Transverse colon (tissue), 4 donors: ENCODE results near the gene VAT1. TPM values are rescaled to one million over a fixed set of nuclear protein-coding genes. Genes with fewer than 3 reads are reported as not detected.

Source experiments
- DNase-seq: peaks from one replicate; pipeline ENCODE4 v3.0.0-alpha.2; 2019
- H3K27ac ChIP-seq, 4 donors: fragments of 200-600 bp; sonication (generic); 2 replicates each; pipeline ENCODE4 v1.5.1; 2016 to 2018; ENCODE audit warnings: inconsistent platforms in 4 of 4
- H3K27me3 ChIP-seq: fragments of 200-600 bp; sonication (generic); 2 replicates; pipeline ENCODE4 v1.5.1; 2017; ENCODE audit warnings: inconsistent platforms
- H3K36me3 ChIP-seq, 4 donors: fragments of 200-600 bp; sonication (generic); 2 replicates each; pipeline ENCODE4 v1.5.1; 2017 to 2019; ENCODE audit warnings: inconsistent platforms in 4 of 4
- H3K4me1 ChIP-seq, 4 donors: fragments of 200-600 bp; sonication (generic); 2 replicates each; pipeline ENCODE4 v1.5.1; 2017 to 2020; ENCODE audit warnings: inconsistent platforms in 4 of 4
- H3K4me3 ChIP-seq, 4 donors: fragments of 200-600 bp; sonication (generic); 1 replicate in 1 of 4; 2 replicates in 3 of 4; pipeline versions ENCODE4 v1.5.1 to v1.6.1; 2017 to 2019; ENCODE audit warnings: inconsistent platforms in 4 of 4
- H3K9me3 ChIP-seq, 2 donors: fragments of 200-600 bp; sonication (generic); 2 replicates each; pipeline ENCODE4 v1.5.1; 2017 to 2019; ENCODE audit warnings: inconsistent platforms in 2 of 2
- CTCF ChIP-seq, 5 experiments: fragments of 200-600 bp in 3 of 5; fragments of 450-650 bp in 2 of 5; sonication (generic) in 3 of 5; IDR thresholded peaks; 1 replicate in 2 of 5; 2 replicates in 3 of 5; pipeline ENCODE4 v1.5.1; 2016 to 2017; ENCODE audit warnings: antibody characterized with exemption in 5 of 5, inconsistent platforms in 3 of 5, mild to moderate bottlenecking in 2 of 5, moderate library complexity in 1 of 5
- EP300 ChIP-seq: sonication (generic); formaldehyde crosslinking; IDR thresholded peaks from one replicate; pipeline ENCODE4 v1.6.1; 2017; ENCODE audit warnings: antibody characterized with exemption, low read depth
- POLR2A ChIP-seq: fragments of 450-650 bp; IDR thresholded peaks from one replicate; pipeline ENCODE4 v1.6.1; 2016; ENCODE audit warnings: antibody characterized with exemption, mild to moderate bottlenecking, moderate library complexity
- POLR2AphosphoS5 ChIP-seq, 3 donors: sonication (generic); formaldehyde crosslinking; IDR thresholded peaks; one replicate each; pipeline ENCODE4 v1.6.1; 2016; ENCODE audit warnings: antibody characterized with exemption in 3 of 3
- WGBS, 2 donors: methylation state at CpG; one replicate each; pipeline ENCODE4 v1.1.5; 2018; ENCODE audit warnings: low coverage in 1 of 2; 5-methylcytosine and 5-hydroxymethylcytosine counted together
- in situ Hi-C, 4 donors: fragments of 200-750 bp; cut with MboI; loops; one replicate each; pipeline versions ENCODE4 v1.15.0 to v1.15.1; 2017; ENCODE audit warnings: low sequenced_read_pairs in 3 of 4, low pct_ligation_motif_present in 1 of 4, low pct_unique_long_range_greater_than_20kb in 1 of 4
- intact Hi-C: fragments of 100-400 bp; cut with DNase I; formaldehyde crosslinking; loops from one replicate; pipeline ENCODE4 v1.15.1; 2023; ENCODE audit warnings: low total_unique reads
- total RNA-seq, 4 donors: library from RNA; depleted of rRNA; stranded (reverse); fragments of >200 nt; gene quantifications; one replicate each; pipeline ENCODE4 v1.1.0, GENCODE V29; 2016

VAT1 gene
- total RNA-seq, 4 donors from 2014 or later = 26.2 to 94.1 (median 65.7) TPM

- DNase-seq = peak; percentile 67
- H3K27ac ChIP-seq = peak overlapping the region; percentile 85 to 91 (median 90)
- H3K4me3 ChIP-seq = peak overlapping the region; percentile 43 to 96 (median 86)
- H3K9me3 ChIP-seq = no peaks in the 10 kb centered on the region
- peaks cover 3% of the 10 kb centered on the region for H3K27me3 ChIP-seq
- intact Hi-C loops = no loop called here
- peaks cover 6 to 46% (median 31%) of the 10 kb centered on the region in 4 donors for H3K4me1 ChIP-seq
- H3K36me3 ChIP-seq = no peaks in the 10 kb centered on the region
- 38 to 47% methylated on average over 1 to 24 of the region's 40 CpGs for WGBS, 2 donors
- TF ChIP-seq POLR2AphosphoS5 (IDR thresholded peaks at IDR 0.05) = peak; percentile 23 to 49 (median 47)
- TF ChIP-seq CTCF (IDR thresholded peaks at IDR 0.05) = no peak
- TF ChIP-seq POLR2A = peak; percentile 21
- in situ Hi-C loops = loop anchor here in 1 of 4 donors (25.0 kb wide), 1 partner anchor 316 kb away; no protein-coding TSS in a partner anchor
These were observed 1.1 kb downstream of the VAT1 start for GRCh38 chr17:43020789-43021740.

- Histone ChIP-seq H3K4me1 (peaks cover 6 to 52% (median 31%) of the 10 kb centered on the region in 4 donors), H3K27ac (peak overlapping the region; percentile 85 to 91 (median 90)), H3K4me3 (peak overlapping the region in 1 of 4 donors; percentile 87), H3K9me3 (no peaks in the 10 kb centered on the region), H3K27me3 (peaks cover 3% of the 10 kb centered on the region), H3K36me3 (no peaks in the 10 kb centered on the region)
- no peak for DNase-seq
- intact Hi-C loops = no loop called here
- 70% methylated on average over 6 of the region's 6 CpGs; no CpG with 5 or more reads in 1 of the 2 donors for WGBS, 2 donors
- no peak for TF ChIP-seq POLR2AphosphoS5 (IDR thresholded peaks at IDR 0.05)
- TF ChIP-seq EP300 = no peak
- no peak for TF ChIP-seq CTCF (IDR thresholded peaks at IDR 0.05)
- no peak for TF ChIP-seq POLR2A
- in situ Hi-C loops = loop anchor here in 1 of 4 donors (25.0 kb wide), 1 partner anchor 317 kb away; no protein-coding TSS in a partner anchor
These were observed 2.1 kb downstream of the VAT1 start for GRCh38 chr17:43020030-43020621.

- WGBS, 2 donors = 16 to 35% methylated on average over 3 to 7 of the region's 7 CpGs
- TF ChIP-seq POLR2A (no peak), CTCF (IDR thresholded peaks at IDR 0.05) (no peak), POLR2AphosphoS5 (IDR thresholded peaks at IDR 0.05) (no peak), EP300 (no peak)
- DNase-seq = peak; percentile 44
- H3K36me3 ChIP-seq = no peaks in the 10 kb centered on the region
- no peaks in the 10 kb centered on the region for H3K9me3 ChIP-seq
- peak overlapping the region; percentile 85 to 91 (median 90) for H3K27ac ChIP-seq
- H3K4me1 ChIP-seq = peaks cover 6 to 47% (median 27%) of the 10 kb centered on the region in 4 donors
- in situ Hi-C loops (loop anchor here in 1 of 4 donors (25.0 kb wide), 1 partner anchor 318 kb away; no protein-coding TSS in a partner anchor), intact Hi-C loops (loop anchor here (10.0 kb wide), 1 partner anchor 295 kb away; no protein-coding TSS in a partner anchor)
- peaks cover 3% of the 10 kb centered on the region for H3K27me3 ChIP-seq
- peak overlapping the region in 1 of 4 donors; percentile 87 for H3K4me3 ChIP-seq
These were observed 2.8 kb downstream of the VAT1 start for GRCh38 chr17:43019418-43019817.

GRCh38 chr17:43018932-43019331 lies 3.3 kb downstream of the VAT1 start:
- Histone ChIP-seq H3K27me3 (peaks cover 3% of the 10 kb centered on the region), H3K4me3 (no peak overlapping the region), H3K36me3 (no peaks in the 10 kb centered on the region), H3K9me3 (no peaks in the 10 kb centered on the region), H3K4me1 (peaks cover 6 to 43% (median 24%) of the 10 kb centered on the region in 4 donors), H3K27ac (peak overlapping the region; percentile 24 to 91 (median 86))
- DNase-seq = no peak
- in situ Hi-C loops (loop anchor here in 1 of 4 donors (25.0 kb wide), 1 partner anchor 318 kb away; no protein-coding TSS in a partner anchor), intact Hi-C loops (loop anchor here (10.0 kb wide), 1 partner anchor 296 kb away; no protein-coding TSS in a partner anchor)
- TF ChIP-seq EP300 (no peak), CTCF (IDR thresholded peaks at IDR 0.05) (no peak), POLR2AphosphoS5 (IDR thresholded peaks at IDR 0.05) (no peak), POLR2A (no peak)
- 43 to 50% methylated on average over 4 of the region's 4 CpGs for WGBS, 2 donors
